Measurements from ENCODE around the gene NCDN.

NCDN gene

DNA sequence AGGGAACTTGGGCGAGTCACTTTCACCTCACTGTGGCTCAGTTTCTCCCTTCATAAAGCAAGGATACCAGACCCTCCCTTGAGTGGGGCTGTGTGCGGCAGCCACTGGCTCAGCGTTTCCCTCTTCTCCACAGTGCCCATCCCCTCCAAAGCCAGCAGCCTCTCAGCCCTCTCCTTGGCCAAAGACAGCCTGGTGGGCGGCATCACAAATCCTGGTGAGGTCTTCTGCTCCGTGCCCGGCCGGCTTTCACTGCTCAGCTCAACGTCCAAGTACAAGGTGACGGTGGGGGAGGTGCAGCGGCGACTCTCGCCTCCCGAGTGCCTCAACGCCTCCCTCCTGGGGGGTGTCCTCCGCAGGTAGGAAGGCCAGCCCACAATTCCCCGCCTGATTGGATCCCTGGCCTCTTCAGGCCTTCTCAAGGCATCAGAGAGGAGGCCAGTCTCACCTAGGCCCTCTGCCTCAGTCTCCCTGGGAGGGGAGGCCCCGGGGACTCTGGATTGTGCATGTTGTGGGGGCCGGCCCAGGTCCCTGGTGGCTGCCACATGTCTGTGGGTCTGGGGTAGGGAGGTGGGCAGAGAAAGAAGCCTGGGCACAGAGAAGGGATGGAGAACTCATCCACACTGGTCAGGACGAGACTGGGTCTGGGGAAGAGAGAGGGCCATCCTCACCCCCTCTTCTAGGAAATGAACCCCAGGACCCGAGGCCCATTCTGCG lies 30.8 kb downstream of the NCDN start:
- no peak overlapping the region for H3K4me2 ChIP-seq (ENCODE audit: low read length)
- no peak overlapping the region for H3K9ac ChIP-seq
- no peaks in the 10 kb centered on the region for H3K79me2 ChIP-seq
- H3K27ac ChIP-seq: no peak overlapping the region
- no peaks in the 10 kb centered on the region for H3K27me3 ChIP-seq (ENCODE audit: control insufficient read depth, insufficient read depth, low read length)
- H3K4me3 ChIP-seq (ENCODE audit: low read depth, low read length): no peak overlapping the region
- H2AFZ ChIP-seq: no peak overlapping the region
- no peak for TF ChIP-seq CTCF (IDR thresholded peaks at IDR 0.05)
- no peaks in the 10 kb centered on the region for H3K36me3 ChIP-seq (ENCODE audit: control insufficient read depth, insufficient read depth, low read length)
- H3K4me1 ChIP-seq: no peaks in the 10 kb centered on the region
- H3K9me3 ChIP-seq (ENCODE audit: control insufficient read depth, low read length): no peaks in the 10 kb centered on the region

GRCh38 chr1:35589516-35590427 lies 32.2 kb downstream of the NCDN start:
- Histone ChIP-seq H3K4me2 (ENCODE audit: low read length) (no peak overlapping the region), H3K79me2 (no peaks in the 10 kb centered on the region), H3K4me3 (ENCODE audit: low read depth, low read length) (no peak overlapping the region), H3K9me3 (ENCODE audit: control insufficient read depth, low read length) (no peaks in the 10 kb centered on the region), H3K9ac (no peak overlapping the region), H2AFZ (no peak overlapping the region), H3K4me1 (no peaks in the 10 kb centered on the region), H3K27me3 (ENCODE audit: control insufficient read depth, insufficient read depth, low read length) (no peaks in the 10 kb centered on the region), H3K36me3 (ENCODE audit: control insufficient read depth, insufficient read depth, low read length) (no peaks in the 10 kb centered on the region), H3K27ac (no peak overlapping the region)
- TF ChIP-seq CTCF (IDR thresholded peaks at IDR 0.05): no peak

DNA sequence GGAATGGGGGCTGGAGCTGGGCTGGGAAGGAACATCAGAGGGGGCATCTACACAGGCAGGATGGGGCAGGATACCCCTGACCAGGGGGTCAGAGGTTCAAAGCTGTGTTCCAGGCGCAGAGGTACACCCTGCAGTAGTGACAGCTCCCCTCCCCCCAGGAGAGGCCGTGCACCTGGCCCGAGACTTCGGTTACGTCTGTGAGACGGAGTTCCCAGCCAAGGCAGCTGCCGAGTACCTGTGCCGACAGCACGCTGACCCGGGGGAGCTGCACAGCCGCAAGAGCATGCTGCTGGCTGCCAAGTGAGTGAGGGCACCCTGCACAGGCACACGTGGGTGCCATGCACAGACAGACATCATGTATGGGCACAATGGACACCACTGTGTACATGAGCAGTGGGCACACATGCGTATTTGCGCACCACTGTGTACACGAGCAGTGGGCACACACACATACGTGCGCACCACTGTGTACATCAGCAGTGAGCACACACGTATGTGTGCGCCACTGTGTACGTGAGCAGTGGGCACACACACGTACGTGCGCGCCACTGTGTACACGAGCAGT lies 33.0 kb downstream of the NCDN start:
- Histone ChIP-seq H3K27ac (no peak overlapping the region), H3K27me3 (ENCODE audit: control insufficient read depth, insufficient read depth, low read length) (no peaks in the 10 kb centered on the region), H2AFZ (no peak overlapping the region), H3K9ac (no peak overlapping the region), H3K4me1 (no peaks in the 10 kb centered on the region), H3K79me2 (no peaks in the 10 kb centered on the region), H3K4me3 (ENCODE audit: low read depth, low read length) (no peak overlapping the region), H3K4me2 (ENCODE audit: low read length) (no peak overlapping the region), H3K36me3 (ENCODE audit: control insufficient read depth, insufficient read depth, low read length) (no peaks in the 10 kb centered on the region), H3K9me3 (ENCODE audit: control insufficient read depth, low read length) (no peaks in the 10 kb centered on the region)
- no peak for TF ChIP-seq CTCF (IDR thresholded peaks at IDR 0.05)

DNA sequence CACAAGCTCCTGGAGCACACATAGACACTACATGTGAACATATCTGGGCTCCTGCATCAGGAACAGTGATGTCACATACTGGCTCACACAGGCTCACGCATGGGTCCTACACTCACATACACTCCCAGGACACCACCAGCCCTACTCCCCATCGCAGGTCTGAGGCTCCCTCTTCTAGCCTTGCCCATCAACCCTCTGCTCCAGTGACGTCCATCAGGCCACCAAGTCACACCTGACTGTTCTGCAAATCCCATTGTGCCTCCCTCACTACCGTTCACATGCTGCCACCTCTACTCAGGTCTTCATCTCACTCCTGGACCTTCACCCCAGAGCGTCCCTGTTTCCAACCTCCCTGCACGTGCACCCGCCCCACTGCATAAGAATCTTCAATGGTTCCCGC lies 33.6 kb downstream of the NCDN start:
- no peak overlapping the region for H3K9ac ChIP-seq
- H3K79me2 ChIP-seq: no peaks in the 10 kb centered on the region
- H3K27me3 ChIP-seq (ENCODE audit: control insufficient read depth, insufficient read depth, low read length): no peaks in the 10 kb centered on the region
- TF ChIP-seq CTCF (IDR thresholded peaks at IDR 0.05): no peak
- no peak overlapping the region for H3K27ac ChIP-seq
- H3K4me3 ChIP-seq (ENCODE audit: low read depth, low read length): no peak overlapping the region
- H3K4me1 ChIP-seq: no peaks in the 10 kb centered on the region
- H3K4me2 ChIP-seq (ENCODE audit: low read length): no peak overlapping the region
- H3K9me3 ChIP-seq (ENCODE audit: control insufficient read depth, low read length): no peaks in the 10 kb centered on the region
- H3K36me3 ChIP-seq (ENCODE audit: control insufficient read depth, insufficient read depth, low read length): no peaks in the 10 kb centered on the region
- no peak overlapping the region for H2AFZ ChIP-seq

All from parathyroid adenoma (tissue), 2 donors.